ENCODE data around the gene KMT5C. TPM values are rescaled to one million over a fixed set of nuclear protein-coding genes. Genes with fewer than 3 reads are reported as not detected.
A peak's percentile ranks its signal among the peaks of the same experiment; 100 is the strongest.

Gene KMT5C
- total RNA-seq, 1 experiment from 2014 or later: 54.5 TPM

DNA sequence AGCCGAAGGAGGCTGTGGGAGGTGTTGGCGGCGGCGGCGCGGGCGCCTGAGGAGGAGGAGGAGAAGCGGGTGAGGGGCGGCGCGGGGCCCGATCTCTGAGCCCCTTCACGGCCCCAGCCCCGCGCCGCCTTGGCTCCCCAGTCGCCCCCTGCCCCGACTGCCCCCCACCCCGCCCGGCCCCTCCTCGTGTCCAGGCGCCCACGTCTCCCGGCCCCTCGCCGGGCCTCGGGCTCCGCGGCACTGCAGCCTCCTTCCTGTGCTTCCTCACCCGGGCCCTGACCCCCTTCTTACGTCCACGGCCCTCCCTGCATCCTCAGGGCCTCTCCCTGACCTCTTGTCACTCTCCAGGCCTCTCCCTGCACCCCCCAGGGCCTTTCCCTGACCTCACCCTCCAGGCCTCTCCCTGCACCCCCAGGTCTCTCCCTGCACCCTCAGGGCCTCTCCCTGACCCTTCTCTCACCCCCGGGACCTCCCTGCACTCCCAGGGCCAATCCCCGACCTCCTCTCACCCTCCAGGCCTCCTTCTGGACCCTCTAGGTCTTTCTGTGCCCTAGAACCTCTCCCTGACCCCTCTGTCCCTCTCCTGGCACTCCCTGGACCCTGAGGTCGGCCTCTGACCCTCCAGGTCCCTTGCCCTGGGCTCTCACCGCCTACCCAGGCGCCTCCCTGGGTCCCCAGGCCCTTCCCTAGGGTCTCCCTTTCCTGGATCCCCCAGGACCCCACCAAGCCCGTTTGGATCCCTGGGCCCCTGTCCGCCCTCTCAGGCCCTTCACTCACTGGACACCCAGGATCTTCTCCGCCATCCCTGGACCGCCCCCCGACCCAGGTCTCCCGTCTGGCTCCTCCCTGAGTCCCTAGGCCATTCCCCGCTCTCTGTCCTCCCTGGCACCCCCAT lies 460 bp downstream of the KMT5C start:
- no peak overlapping the region for H4K91ac ChIP-seq (ENCODE audit: insufficient read length, low read depth, low read length)
- H3K79me1 ChIP-seq (ENCODE audit: insufficient read depth, low read depth, low read length, poor library complexity, severe bottlenecking): no peaks in the 10 kb centered on the region
- H3K18ac ChIP-seq (ENCODE audit: insufficient read length, low read depth, low read length): peak overlapping the region; percentile 89
- no peak overlapping the region for H3K56ac ChIP-seq (ENCODE audit: insufficient read length, low read depth, low read length)
- Mint-ChIP-seq H3K4me3 (peak overlapping the region; percentile 84 to 96), H3K9me3 (no peaks in the 10 kb centered on the region; a peak in 1 of 5 replicates), H3K36me3 (ENCODE audit: insufficient read depth in 1 of 3, low read depth in 3 of 3) (peaks cover 24 to 36% (median 35%) of the 10 kb centered on the region in 3 experiments; a peak in 6 of 7 replicates), H3K27ac (peak overlapping the region; percentile 95 to 100 (median 99); a peak in 6 of 7 replicates), H3K4me1 (peaks cover 16 to 34% of the 10 kb centered on the region in 2 experiments), H3K27me3 (ENCODE audit: low read depth) (peaks cover 20% of the 10 kb centered on the region)
- no peaks in the 10 kb centered on the region for H3K79me2 ChIP-seq (ENCODE audit: insufficient read depth, low read length)
- H3K14ac ChIP-seq (ENCODE audit: insufficient read depth, low read length): peak overlapping the region; percentile 94
- H3K4me1 ChIP-seq (ENCODE audit: insufficient read depth, low read length): no peaks in the 10 kb centered on the region; the same call in 1 of the 2 replicates
- H4K5ac ChIP-seq (ENCODE audit: insufficient read length, low read depth, low read length): no peak overlapping the region
- H2BK120ac ChIP-seq (ENCODE audit: low read depth, low read length, poor library complexity, severe bottlenecking): no peak overlapping the region
- no peak overlapping the region for H2AFZ ChIP-seq (ENCODE audit: low read length)
- H3T11ph ChIP-seq (ENCODE audit: low read length): no peak overlapping the region
- H4K8ac ChIP-seq (replicated peaks; ENCODE audit: insufficient read length, low read depth, low read length): no peak overlapping the region
- no peak overlapping the region for H3K4ac ChIP-seq (ENCODE audit: low read depth, low read length)
- peak overlapping the region; percentile 74 for H3K4me2 ChIP-seq (ENCODE audit: insufficient read depth, insufficient read length, low read length)
- peak; percentile 52 for DNase-seq
- WGBS (ENCODE audit: extremely low coverage, insufficient read length, low lambda C conversion rate): no CpG with 5 or more reads among the region's 44 CpGs
- H2BK20ac ChIP-seq (ENCODE audit: low read depth, low read length, poor library complexity, severe bottlenecking): no peak overlapping the region
- no peaks in the 10 kb centered on the region for H3K9me3 ChIP-seq (ENCODE audit: control insufficient read depth, low read depth, low read length)
- peak overlapping the region; percentile 88 for H2BK12ac ChIP-seq (ENCODE audit: insufficient read length, low read depth, low read length)
- H2BK15ac ChIP-seq (ENCODE audit: low read depth, low read length): no peak overlapping the region
- H3K27ac ChIP-seq (ENCODE audit: insufficient read length, low read depth, low read length): no peak overlapping the region
- peaks cover 17% of the 10 kb centered on the region for H3K23me2 ChIP-seq (ENCODE audit: insufficient read length, low read depth, low read length, poor library complexity, severe bottlenecking)
- no peaks in the 10 kb centered on the region for H4K20me1 ChIP-seq (ENCODE audit: control insufficient read depth, insufficient read depth, insufficient read length)
- TF ChIP-seq, protein P1, sequence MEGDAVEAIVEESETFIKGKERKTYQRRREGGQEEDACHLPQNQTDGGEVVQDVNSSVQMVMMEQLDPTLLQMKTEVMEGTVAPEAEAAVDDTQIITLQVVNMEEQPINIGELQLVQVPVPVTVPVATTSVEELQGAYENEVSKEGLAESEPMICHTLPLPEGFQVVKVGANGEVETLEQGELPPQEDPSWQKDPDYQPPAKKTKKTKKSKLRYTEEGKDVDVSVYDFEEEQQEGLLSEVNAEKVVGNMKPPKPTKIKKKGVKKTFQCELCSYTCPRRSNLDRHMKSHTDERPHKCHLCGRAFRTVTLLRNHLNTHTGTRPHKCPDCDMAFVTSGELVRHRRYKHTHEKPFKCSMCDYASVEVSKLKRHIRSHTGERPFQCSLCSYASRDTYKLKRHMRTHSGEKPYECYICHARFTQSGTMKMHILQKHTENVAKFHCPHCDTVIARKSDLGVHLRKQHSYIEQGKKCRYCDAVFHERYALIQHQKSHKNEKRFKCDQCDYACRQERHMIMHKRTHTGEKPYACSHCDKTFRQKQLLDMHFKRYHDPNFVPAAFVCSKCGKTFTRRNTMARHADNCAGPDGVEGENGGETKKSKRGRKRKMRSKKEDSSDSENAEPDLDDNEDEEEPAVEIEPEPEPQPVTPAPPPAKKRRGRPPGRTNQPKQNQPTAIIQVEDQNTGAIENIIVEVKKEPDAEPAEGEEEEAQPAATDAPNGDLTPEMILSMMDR (conservative IDR thresholded peaks at IDR 0.05): no peak
- H3K9ac ChIP-seq (ENCODE audit: extremely low read depth, insufficient read length, low read length): peak overlapping the region; percentile 76
- no peak overlapping the region for H2BK5ac ChIP-seq (ENCODE audit: insufficient read length, low read length)
- H3K27me3 ChIP-seq (ENCODE audit: insufficient read depth, low read length): no peaks in the 10 kb centered on the region; the same call in 1 of the 2 replicates
- H2AK5ac ChIP-seq (ENCODE audit: insufficient read length, low read length): no peak overlapping the region
- no peak overlapping the region for H3K23ac ChIP-seq (ENCODE audit: insufficient read length, low read depth, low read length)
